ENCODE results near the gene TOPORS. TPM values are rescaled to one million over a fixed set of nuclear protein-coding genes. Genes with fewer than 3 reads are reported as not detected.

Gene TOPORS
- total RNA-seq, 2 donors from 2014 or later = 25.4 to 29.5 TPM

- Mint-ChIP-seq H3K4me3 (no peak overlapping the region), H3K27ac (no peak overlapping the region)
These were observed 50.5 kb downstream of the TOPORS start for GRCh38 chr9:32501868-32502267.

GRCh38 chr9:32500768-32501167 is 51.6 kb downstream of the TOPORS start:
- no peaks in the 10 kb centered on the region for H3K27me3 ChIP-seq (ENCODE audit: control insufficient read depth, insufficient read depth, low read length, poor library complexity, severe bottlenecking)
- H3K36me3 Mint-ChIP-seq (ENCODE audit: low read depth) = peaks cover 34% of the 10 kb centered on the region
- no peak overlapping the region for H3K4me3 ChIP-seq (ENCODE audit: low read length)
- DNase-seq = no peak
- no peaks in the 10 kb centered on the region for H3K4me1 ChIP-seq (ENCODE audit: control insufficient read depth, insufficient read depth, low read length)
- no peaks in the 10 kb centered on the region for H3K9me3 ChIP-seq (ENCODE audit: control insufficient read depth, low read length)
- no peaks in the 10 kb centered on the region for H3K4me1 Mint-ChIP-seq
- H3K27me3 Mint-ChIP-seq (ENCODE audit: insufficient read depth) = no peaks in the 10 kb centered on the region
- no peak overlapping the region for H3K27ac ChIP-seq (ENCODE audit: low read depth, low read length)
- no peaks in the 10 kb centered on the region for H3K9me3 Mint-ChIP-seq
- 92% methylated on average over 2 of the region's 2 CpGs; no CpG with 5 or more reads in 1 of the 2 experiments for WGBS, 2 experiments (ENCODE audit: insufficient coverage in 1 of 2, insufficient read length in 1 of 2)
- peaks cover 5% of the 10 kb centered on the region for H3K36me3 ChIP-seq (ENCODE audit: control insufficient read depth, insufficient read depth, low read length)
- H3K9ac ChIP-seq (ENCODE audit: extremely low read depth, low read length, poor library complexity, severe bottlenecking) = no peak overlapping the region
- H3K4me3 Mint-ChIP-seq = no peak overlapping the region
- H3K27ac Mint-ChIP-seq = no peak overlapping the region
- TF ChIP-seq CTCF (conservative IDR thresholded peaks at IDR 0.05) = no peak

More at GRCh38 chr9:32501868-32502267, 50.5 kb downstream of the TOPORS start:
- no peak for DNase-seq
- TF ChIP-seq CTCF (conservative IDR thresholded peaks at IDR 0.05) = no peak
- no peaks in the 10 kb centered on the region for H3K9me3 Mint-ChIP-seq
- no peak overlapping the region for H3K4me3 ChIP-seq (ENCODE audit: low read length)
- no peaks in the 10 kb centered on the region for H3K27me3 ChIP-seq (ENCODE audit: control insufficient read depth, insufficient read depth, low read length, poor library complexity, severe bottlenecking)
- no peak overlapping the region for H3K27ac ChIP-seq (ENCODE audit: low read depth, low read length)
- H3K36me3 Mint-ChIP-seq (ENCODE audit: low read depth) = peaks cover 24% of the 10 kb centered on the region
- H3K27me3 Mint-ChIP-seq (ENCODE audit: insufficient read depth) = no peaks in the 10 kb centered on the region
- 77 to 100% methylated on average over 1 of the region's 1 CpG for WGBS, 2 experiments (ENCODE audit: insufficient coverage in 1 of 2, insufficient read length in 1 of 2)
- peaks cover 5% of the 10 kb centered on the region for H3K36me3 ChIP-seq (ENCODE audit: control insufficient read depth, insufficient read depth, low read length)
- no peak overlapping the region for H3K9ac ChIP-seq (ENCODE audit: extremely low read depth, low read length, poor library complexity, severe bottlenecking)
- no peaks in the 10 kb centered on the region for H3K9me3 ChIP-seq (ENCODE audit: control insufficient read depth, low read length)
- no peaks in the 10 kb centered on the region for H3K4me1 ChIP-seq (ENCODE audit: control insufficient read depth, insufficient read depth, low read length)
- H3K4me1 Mint-ChIP-seq = no peaks in the 10 kb centered on the region

GRCh38 chr9:32497921-32498320 is 54.5 kb downstream of the TOPORS start:
- Histone ChIP-seq H3K36me3 (ENCODE audit: control insufficient read depth, insufficient read depth, low read length) (peaks cover 5% of the 10 kb centered on the region), H3K4me1 (ENCODE audit: control insufficient read depth, insufficient read depth, low read length) (no peaks in the 10 kb centered on the region), H3K4me3 (ENCODE audit: low read length) (no peak overlapping the region), H3K9ac (ENCODE audit: extremely low read depth, low read length, poor library complexity, severe bottlenecking) (no peak overlapping the region), H3K27ac (ENCODE audit: low read depth, low read length) (no peak overlapping the region), H3K9me3 (ENCODE audit: control insufficient read depth, low read length) (no peaks in the 10 kb centered on the region), H3K27me3 (ENCODE audit: control insufficient read depth, insufficient read depth, low read length, poor library complexity, severe bottlenecking) (no peaks in the 10 kb centered on the region)
- H3K4me1 Mint-ChIP-seq = no peaks in the 10 kb centered on the region
- DNase-seq = no peak
- no peak for TF ChIP-seq CTCF (conservative IDR thresholded peaks at IDR 0.05)
- H3K27ac Mint-ChIP-seq = no peak overlapping the region
- peaks cover 34% of the 10 kb centered on the region for H3K36me3 Mint-ChIP-seq (ENCODE audit: low read depth)
- H3K4me3 Mint-ChIP-seq = no peak overlapping the region
- H3K9me3 Mint-ChIP-seq = no peaks in the 10 kb centered on the region
- no peaks in the 10 kb centered on the region for H3K27me3 Mint-ChIP-seq (ENCODE audit: insufficient read depth)
